Immature natural killer cell (primary cell): Measurements from ENCODE around the gene ZNF821. TPM values are rescaled to one million over a fixed set of nuclear protein-coding genes. Genes with fewer than 3 reads are reported as not detected.

ENCODE experiments used
- DNase-seq, 3 donors: peaks; one replicate each; pipeline ENCODE4 v3.0.0; 2022; ENCODE audit warnings: mixed read lengths in 1 of 3
- H3K27ac Mint-ChIP-seq, 6 donors: one replicate each; pipeline ENCODE4 v1.8.0; 2020; ENCODE audit warnings: mixed read lengths in 6 of 6, mild to moderate bottlenecking in 5 of 6, inconsistent platforms in 4 of 6, moderate library complexity in 3 of 6
- H3K27me3 Mint-ChIP-seq, 3 donors: one replicate each; pipeline ENCODE4 v1.8.0; 2020 to 2021; ENCODE audit warnings: low read depth in 3 of 3, mild to moderate bottlenecking in 3 of 3, mixed read lengths in 3 of 3, moderate library complexity in 3 of 3, inconsistent platforms in 1 of 3
- H3K36me3 Mint-ChIP-seq, 3 donors: one replicate each; pipeline ENCODE4 v1.8.0; 2020; ENCODE audit warnings: mixed read lengths in 3 of 3, inconsistent platforms in 2 of 3, mild to moderate bottlenecking in 2 of 3
- H3K4me1 Mint-ChIP-seq, 2 donors: one replicate each; pipeline ENCODE4 v1.8.0; 2020; ENCODE audit warnings: inconsistent platforms in 2 of 2, mild to moderate bottlenecking in 2 of 2, mixed read lengths in 2 of 2, moderate library complexity in 1 of 2
- H3K4me3 Mint-ChIP-seq, 5 donors: one replicate each; pipeline ENCODE4 v1.8.0; 2020; ENCODE audit warnings: mild to moderate bottlenecking in 5 of 5, mixed read lengths in 5 of 5, inconsistent platforms in 3 of 5, moderate library complexity in 3 of 5
- H3K9me3 Mint-ChIP-seq, 6 donors: one replicate each; pipeline ENCODE4 v1.8.0; 2020; ENCODE audit warnings: mild to moderate bottlenecking in 6 of 6, mixed read lengths in 6 of 6, inconsistent platforms in 4 of 6, moderate library complexity in 3 of 6
- polyA plus RNA-seq, 3 donors: library from polyadenylated mRNA; unstranded; fragments of 300-500 nt; fragmentation: Illumina TruSeq; gene quantifications; one replicate each; pipeline ENCODE4 v1.2.3, GENCODE V29; 2021

Gene ZNF821
- polyA plus RNA-seq, 3 donors from 2014 or later: 9.3 to 12.6 (median 12.2) TPM

GRCh38 chr16:71895679-71896365 lies 11.8 kb upstream of the ZNF821 start:
- H3K9me3 Mint-ChIP-seq: no peaks in the 10 kb centered on the region
- no peaks in the 10 kb centered on the region for H3K36me3 Mint-ChIP-seq
- peak overlapping the region; percentile 95 to 98 (median 97) for H3K4me3 Mint-ChIP-seq
- H3K27me3 Mint-ChIP-seq: peaks cover 9 to 20% (median 17%) of the 10 kb centered on the region in 3 donors
- peak overlapping the region; percentile 94 to 98 (median 97) for H3K27ac Mint-ChIP-seq
- no peak for DNase-seq
- peaks cover 40 to 50% of the 10 kb centered on the region in 2 donors for H3K4me1 Mint-ChIP-seq

GRCh38 chr16:71894921-71895678 lies 11.1 kb upstream of the ZNF821 start, which contains the start of gene IST1:
Gene IST1, plus strand, starts transcription at chr16:71895531. Its CDS starts 20,110 bp downstream, at chr16:71915641.
- Mint-ChIP-seq H3K4me3 (peak within 1 kb of the TSS; percentile 95 to 98 (median 97)), H3K36me3 (no peaks in the 10 kb centered on the region), H3K4me1 (peaks cover 36 to 43% of the 10 kb centered on the region in 2 donors), H3K27me3 (peaks cover 9 to 20% (median 17%) of the 10 kb centered on the region in 3 donors), H3K9me3 (no peaks in the 10 kb centered on the region), H3K27ac (peak within 1 kb of the TSS; percentile 94 to 98 (median 97))
- peak; percentile 97 to 98 (median 97) for DNase-seq

GRCh38 chr16:71894229-71894920 lies 10.4 kb upstream of the ZNF821 start:
- Mint-ChIP-seq H3K9me3 (no peaks in the 10 kb centered on the region), H3K27ac (peak overlapping the region; percentile 94 to 98 (median 97)), H3K36me3 (no peaks in the 10 kb centered on the region), H3K27me3 (peaks cover 9 to 20% (median 17%) of the 10 kb centered on the region in 3 donors), H3K4me1 (peaks cover 31 to 36% of the 10 kb centered on the region in 2 donors), H3K4me3 (peak overlapping the region; percentile 95 to 98 (median 97))
- DNase-seq: peak; percentile 38 to 46 (median 45)

GRCh38 chr16:71893888-71894228 lies 9.9 kb upstream of the ZNF821 start:
- Mint-ChIP-seq H3K9me3 (no peaks in the 10 kb centered on the region), H3K36me3 (no peaks in the 10 kb centered on the region), H3K27me3 (peaks cover 9 to 20% (median 17%) of the 10 kb centered on the region in 3 donors), H3K27ac (peak overlapping the region; percentile 94 to 98 (median 97)), H3K4me3 (peak overlapping the region; percentile 95 to 98 (median 97)), H3K4me1 (peaks cover 26 to 31% of the 10 kb centered on the region in 2 donors)
- DNase-seq: no peak

- no peak for DNase-seq
- no peak overlapping the region for H3K4me3 Mint-ChIP-seq
- H3K27me3 Mint-ChIP-seq: peaks cover 3 to 11% (median 11%) of the 10 kb centered on the region in 3 donors
- no peaks in the 10 kb centered on the region for H3K9me3 Mint-ChIP-seq
- peaks cover 0 to 4% (median 0%) of the 10 kb centered on the region in 3 donors for H3K36me3 Mint-ChIP-seq
- H3K27ac Mint-ChIP-seq: no peak overlapping the region
- peaks cover 14 to 19% of the 10 kb centered on the region in 2 donors for H3K4me1 Mint-ChIP-seq
Observed at GRCh38 chr16:71889147-71889546, 5.2 kb upstream of the ZNF821 start.

- peak overlapping the region; percentile 68 to 96 (median 78) for H3K27ac Mint-ChIP-seq
Observed at GRCh38 chr16:71885261-71885650, 1.3 kb upstream of the ZNF821 start.

GRCh38 chr16:71883168-71883848 lies 674 bp downstream of the ZNF821 start:
- peak; percentile 34 to 46 (median 45) for DNase-seq
- Mint-ChIP-seq H3K27ac (peak overlapping the region; percentile 84 to 92 (median 90)), H3K9me3 (no peaks in the 10 kb centered on the region), H3K4me1 (peaks cover 48 to 56% of the 10 kb centered on the region in 2 donors), H3K36me3 (peaks cover 7 to 14% (median 8%) of the 10 kb centered on the region in 3 donors), H3K27me3 (peaks cover 6 to 20% (median 17%) of the 10 kb centered on the region in 3 donors), H3K4me3 (peak overlapping the region; percentile 79 to 93 (median 87))

More at GRCh38 chr16:71885261-71885650, 1.3 kb upstream of the ZNF821 start:
- H3K9me3 Mint-ChIP-seq: no peaks in the 10 kb centered on the region
- no peak for DNase-seq
- H3K4me3 Mint-ChIP-seq: peak overlapping the region; percentile 93 to 96 (median 95)
- H3K4me1 Mint-ChIP-seq: peaks cover 41 to 44% of the 10 kb centered on the region in 2 donors
- peaks cover 0 to 4% (median 0%) of the 10 kb centered on the region in 3 donors for H3K36me3 Mint-ChIP-seq
- H3K27me3 Mint-ChIP-seq: peaks cover 6 to 20% (median 17%) of the 10 kb centered on the region in 3 donors

- peak; percentile 73 to 78 (median 76) for DNase-seq
- Mint-ChIP-seq H3K4me1 (peaks cover 48 to 56% of the 10 kb centered on the region in 2 donors), H3K9me3 (no peaks in the 10 kb centered on the region), H3K27me3 (peaks cover 6 to 20% (median 17%) of the 10 kb centered on the region in 3 donors), H3K27ac (peak overlapping the region; percentile 84 to 92 (median 90)), H3K4me3 (peak overlapping the region; percentile 79 to 93 (median 87)), H3K36me3 (peaks cover 7 to 14% (median 8%) of the 10 kb centered on the region in 3 donors)
Observed at GRCh38 chr16:71882505-71883167, 1.3 kb downstream of the ZNF821 start.

GRCh38 chr16:71880176-71880575 lies 3.8 kb downstream of the ZNF821 start:
- peak overlapping the region in 3 of 6 donors; percentile 36 to 89 (median 50) for H3K27ac Mint-ChIP-seq
- peaks cover 6 to 20% (median 14%) of the 10 kb centered on the region in 3 donors for H3K27me3 Mint-ChIP-seq
- no peak for DNase-seq
- H3K36me3 Mint-ChIP-seq: peaks cover 12 to 21% (median 14%) of the 10 kb centered on the region in 3 donors
- H3K9me3 Mint-ChIP-seq: no peaks in the 10 kb centered on the region
- H3K4me3 Mint-ChIP-seq: no peak overlapping the region
- H3K4me1 Mint-ChIP-seq: peaks cover 43 to 50% of the 10 kb centered on the region in 2 donors

GRCh38 chr16:71878911-71879310 lies 5.1 kb downstream of the ZNF821 start:
- Mint-ChIP-seq H3K27ac (peak overlapping the region in 1 of 6 donors; percentile 79), H3K4me3 (no peak overlapping the region), H3K9me3 (no peaks in the 10 kb centered on the region), H3K36me3 (peaks cover 12 to 21% (median 14%) of the 10 kb centered on the region in 3 donors), H3K27me3 (peaks cover 2 to 11% (median 7%) of the 10 kb centered on the region in 3 donors), H3K4me1 (peaks cover 37 to 41% of the 10 kb centered on the region in 2 donors)
- DNase-seq: no peak

GRCh38 chr16:71873199-71873598 lies 10.8 kb downstream of the ZNF821 start:
- H3K9me3 Mint-ChIP-seq: no peaks in the 10 kb centered on the region
- peaks cover 0 to 4% (median 0%) of the 10 kb centered on the region in 3 donors for H3K27me3 Mint-ChIP-seq
- peak overlapping the region in 2 of 6 donors; percentile 40 to 68 for H3K27ac Mint-ChIP-seq
- DNase-seq: no peak
- H3K36me3 Mint-ChIP-seq: peaks cover 11 to 13% (median 12%) of the 10 kb centered on the region in 3 donors
- no peaks in the 10 kb centered on the region for H3K4me1 Mint-ChIP-seq
- no peak overlapping the region for H3K4me3 Mint-ChIP-seq

- no peak for DNase-seq
- peaks cover 0 to 2% (median 0%) of the 10 kb centered on the region in 3 donors for H3K27me3 Mint-ChIP-seq
- H3K4me3 Mint-ChIP-seq: no peak overlapping the region
- peaks cover 5 to 14% (median 11%) of the 10 kb centered on the region in 3 donors for H3K36me3 Mint-ChIP-seq
- no peak overlapping the region for H3K27ac Mint-ChIP-seq
- H3K4me1 Mint-ChIP-seq: no peaks in the 10 kb centered on the region
- no peaks in the 10 kb centered on the region for H3K9me3 Mint-ChIP-seq
Observed at GRCh38 chr16:71870818-71871217, 13.2 kb downstream of the ZNF821 start.
